GM21529 (cell line): ENCODE measurements around the gene CYP2B6.
"Not testable (repeated sequence)": the region's sequence is repeated elsewhere in the genome, so short reads cannot be mapped to it uniquely, and the experiment has no call there.

ENCODE experiments used
- ATAC-seq: cut with Tn5 transposase; IDR thresholded peaks from one replicate; pipeline ENCODE4 v1.9.1; 2021; ENCODE audit not compliant: unreplicated experiment

CYP2B6 gene

GRCh38 chr19:40980743-40981442 is 10.2 kb upstream of the CYP2B6 start:
- not testable (repeated sequence) for ATAC-seq

DNA sequence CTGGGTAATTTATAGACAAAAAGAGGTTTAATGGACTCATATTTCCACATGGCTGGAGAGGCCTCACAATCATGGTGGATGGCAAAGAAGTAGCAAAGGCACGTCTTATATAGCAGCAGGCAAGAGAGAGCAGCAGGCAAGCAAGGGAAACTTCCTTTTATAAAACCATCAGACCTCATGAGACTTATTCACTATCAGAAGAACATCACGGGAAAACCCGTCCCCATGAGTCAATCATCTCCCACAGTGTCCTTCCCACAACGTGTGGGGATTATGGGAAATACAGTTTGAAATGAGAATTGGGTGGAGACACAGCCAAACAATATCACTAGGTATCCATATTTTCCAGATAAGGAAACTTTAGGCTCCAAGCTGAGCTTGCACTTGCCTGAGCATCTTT is 9.5 kb upstream of the CYP2B6 start:
- no peak for ATAC-seq

DNA sequence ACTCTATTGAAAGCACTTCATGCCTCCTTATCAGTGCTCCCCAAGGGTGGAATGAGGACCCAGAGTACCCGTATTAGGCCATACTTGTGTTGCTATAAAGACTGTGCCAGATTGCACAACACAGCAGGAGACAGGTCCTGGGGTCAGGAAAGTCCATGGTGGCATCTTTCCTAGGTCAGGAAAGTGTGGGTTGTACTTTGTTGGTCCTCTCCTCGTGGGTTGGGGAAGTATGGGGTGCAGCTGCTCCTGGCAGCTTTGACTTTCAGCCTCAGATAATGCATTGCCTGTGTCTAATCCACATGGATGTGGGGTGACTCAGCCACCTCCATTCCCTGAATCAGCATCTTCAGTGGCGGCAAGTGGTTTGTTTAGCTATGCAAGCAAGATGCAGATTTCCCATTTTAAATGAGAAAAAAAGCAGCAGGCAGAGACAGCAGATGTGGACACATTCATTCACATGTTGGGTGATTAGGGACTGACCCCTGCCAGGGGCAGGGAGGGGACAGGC is 8.4 kb upstream of the CYP2B6 start:
- no peak for ATAC-seq

DNA sequence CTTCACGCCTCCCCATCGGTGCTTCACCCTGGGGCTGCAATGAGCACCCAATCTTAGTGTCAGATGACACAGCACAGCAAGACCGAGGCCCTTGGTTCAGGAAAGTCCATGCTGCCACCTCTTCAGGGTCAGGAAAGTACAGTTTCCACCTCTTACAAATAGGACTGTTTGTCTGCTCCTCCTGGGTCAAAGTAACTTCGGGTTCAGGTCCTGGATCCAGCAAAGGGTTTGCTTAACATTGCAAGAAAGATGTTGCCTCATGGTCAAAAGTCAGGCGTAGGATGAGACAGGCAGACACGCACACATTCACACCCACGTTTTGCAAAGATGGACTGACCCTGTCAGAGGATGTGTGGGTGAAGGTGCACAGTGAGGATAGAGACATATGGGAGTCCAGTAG is 1.6 kb upstream of the CYP2B6 start:
- ATAC-seq, result no peak

GRCh38 chr19:40995355-40995754 is 4.3 kb downstream of the CYP2B6 start:
- no peak for ATAC-seq

GRCh38 chr19:40999018-40999417 is 7.9 kb downstream of the CYP2B6 start:
- not testable (repeated sequence) for ATAC-seq

DNA sequence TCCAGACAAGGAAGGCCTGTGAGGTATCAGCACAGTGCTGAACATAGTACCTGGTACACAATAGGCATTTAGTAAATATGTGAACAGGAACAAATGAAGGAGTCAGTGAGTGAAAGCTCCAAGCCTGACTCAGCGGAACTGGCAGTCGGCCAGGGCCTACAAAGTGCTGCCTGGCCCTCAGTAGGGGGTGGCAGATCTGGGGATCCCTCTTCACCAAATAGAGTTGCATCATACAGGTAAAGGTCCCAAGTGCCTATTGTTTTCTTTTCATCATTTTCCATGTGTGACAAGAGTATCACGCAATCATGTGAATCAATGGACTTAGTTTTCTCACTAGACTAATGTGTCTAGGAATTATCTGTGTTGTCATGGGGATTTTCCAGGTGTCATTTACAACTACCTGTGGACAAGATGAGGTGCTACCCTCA is 9.2 kb downstream of the CYP2B6 start:
- no peak for ATAC-seq

- no peak for ATAC-seq
These were observed 10.3 kb downstream of the CYP2B6 start for GRCh38 chr19:41001243-41001971.

DNA sequence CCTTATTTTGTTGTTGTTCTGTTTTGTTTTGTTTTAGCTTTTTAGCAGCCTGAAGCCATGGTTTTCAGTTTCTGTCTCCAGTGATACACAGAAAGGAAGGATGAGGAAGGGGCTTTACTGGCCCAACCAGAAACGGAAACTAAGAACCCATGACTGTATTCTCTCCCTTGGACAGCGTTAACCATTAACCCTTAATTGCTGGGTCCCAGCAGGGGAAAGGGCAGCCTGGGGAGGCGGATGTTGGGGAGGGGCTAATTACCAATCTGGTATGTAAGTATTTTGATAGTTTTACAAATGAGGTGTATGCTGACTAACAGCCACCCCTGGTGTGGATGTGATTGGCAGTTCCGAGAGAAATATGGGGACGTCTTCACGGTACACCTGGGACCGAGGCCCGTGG is 12.6 kb downstream of the CYP2B6 start:
- not testable (repeated sequence) for ATAC-seq

GRCh38 chr19:41009700-41010235 is 18.7 kb downstream of the CYP2B6 start:
- ATAC-seq, result no peak

GRCh38 chr19:41013359-41013758 is 22.3 kb downstream of the CYP2B6 start:
- ATAC-seq, result no peak

DNA sequence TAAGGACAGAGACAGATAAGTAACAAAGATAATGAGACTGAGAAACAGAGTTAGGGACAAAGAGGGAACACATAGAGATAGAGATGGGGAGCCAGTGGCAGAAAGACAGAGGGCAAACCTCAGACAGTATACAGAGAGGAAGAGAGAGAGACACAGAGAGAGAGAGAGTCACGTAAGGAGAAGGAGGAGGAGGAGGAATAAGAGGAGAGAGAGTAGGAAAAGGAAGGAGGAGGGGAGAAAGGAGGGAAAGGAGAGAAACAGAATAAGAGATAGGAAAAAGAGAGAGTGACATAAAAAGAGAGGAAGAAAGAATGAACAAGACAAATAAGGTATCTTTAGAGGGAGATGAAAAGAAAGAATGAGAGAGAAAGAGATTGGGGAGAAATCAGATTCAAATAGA is 23.6 kb downstream of the CYP2B6 start:
- ATAC-seq, result no peak

GRCh38 chr19:41016488-41017071 is 25.5 kb downstream of the CYP2B6 start:
- ATAC-seq, result no peak

- no peak for ATAC-seq
These were observed 27.7 kb downstream of the CYP2B6 start for GRCh38 chr19:41018736-41019290.

DNA sequence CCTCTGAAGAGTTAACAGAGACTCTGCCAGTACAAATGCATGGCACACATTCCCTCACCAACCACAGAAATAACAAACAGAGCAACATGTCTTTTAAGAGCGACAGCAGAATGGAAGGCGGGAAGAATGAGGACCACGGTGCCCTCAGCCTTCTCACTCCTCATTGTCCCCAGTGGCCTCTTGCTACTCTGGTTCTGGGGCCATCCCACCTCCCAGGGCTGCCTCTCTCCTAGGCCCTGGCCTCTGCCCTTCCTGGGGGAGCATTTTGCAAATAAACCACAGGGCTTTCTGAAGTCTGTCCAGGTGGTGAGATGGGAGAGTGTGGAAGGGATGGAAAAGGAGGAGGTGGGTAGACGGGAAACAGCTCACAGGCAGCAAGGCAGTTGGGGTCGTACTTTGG is 28.3 kb downstream of the CYP2B6 start:
- ATAC-seq, result no peak

- no peak for ATAC-seq
These were observed 32.1 kb downstream of the CYP2B6 start for GRCh38 chr19:41023193-41023592.

DNA sequence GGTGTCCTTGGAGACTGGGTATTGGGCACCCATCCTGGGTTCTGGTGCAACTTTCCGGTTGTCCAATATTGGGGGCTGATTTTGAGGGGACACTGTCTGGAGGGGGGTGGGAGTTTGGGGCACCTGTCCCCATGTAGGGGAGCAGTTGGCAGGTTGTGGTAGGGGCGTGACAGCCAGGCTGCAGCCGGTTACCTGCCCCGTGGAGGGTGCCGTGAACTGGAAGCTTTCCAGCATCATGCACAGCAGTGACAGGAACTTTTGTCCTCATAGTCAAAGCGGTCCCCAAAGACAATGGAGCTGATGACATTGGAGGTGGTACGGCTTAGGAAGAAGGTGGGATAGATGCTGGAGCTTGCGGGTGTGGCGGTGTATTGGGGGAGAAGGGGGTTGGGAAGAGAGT is 34.3 kb downstream of the CYP2B6 start:
- no peak for ATAC-seq

GRCh38 chr19:41025871-41026270 is 34.8 kb downstream of the CYP2B6 start:
- ATAC-seq, result no peak

- ATAC-seq, result no peak
These were observed 36.3 kb downstream of the CYP2B6 start for GRCh38 chr19:41027273-41027967.

- ATAC-seq, result no peak
These were observed 38.7 kb downstream of the CYP2B6 start for GRCh38 chr19:41029524-41030432.
